Measurements from ENCODE around the gene CRABP2. TPM values are rescaled to one million over a fixed set of nuclear protein-coding genes. Genes with fewer than 3 reads are reported as not detected.

CRABP2 gene
- total and polyA plus RNA-seq, 2 donors (not counting 3 experiments of a cell fraction or from before 2014, with no cell fraction given), result 0.32 to 1.0 TPM

DNA sequence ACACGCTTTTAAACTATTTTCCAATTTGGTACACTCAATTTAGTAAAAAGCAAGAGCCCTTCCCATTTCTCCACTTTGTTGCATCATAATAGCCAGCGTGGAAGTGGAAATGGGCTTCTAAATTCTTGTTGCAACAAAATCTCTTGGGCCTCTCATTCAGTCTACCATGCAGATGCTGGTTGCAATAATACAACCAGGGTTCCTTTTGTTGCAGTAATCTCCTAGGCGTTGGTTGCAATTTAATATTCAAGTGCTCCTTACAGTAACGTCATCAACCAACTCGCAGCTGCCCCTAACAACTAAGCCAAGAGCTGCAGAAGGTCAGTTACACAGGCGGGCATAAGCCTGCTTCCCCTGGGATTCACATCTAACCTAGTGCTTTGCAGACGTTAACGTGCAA lies 48.8 kb upstream of the CRABP2 start:
- ChIA-PET POLR2A (no interaction called here), CTCF (no interaction called here)
- Histone ChIP-seq H3K9me3 (replicated peaks; ENCODE audit: control insufficient read depth, insufficient read depth, low read length) (no peaks in the 10 kb centered on the region), H3K9ac (replicated peaks; ENCODE audit: extremely low read depth, insufficient read depth, low read length) (no peak overlapping the region), H3K9me1 (replicated peaks; ENCODE audit: control insufficient read depth, extremely low read depth, insufficient read depth, low read length) (no peaks in the 10 kb centered on the region), H4K20me1 (replicated peaks; ENCODE audit: control insufficient read depth, extremely low read depth, insufficient read depth, low read length) (no peaks in the 10 kb centered on the region), H3K79me2 (ENCODE audit: control insufficient read depth, insufficient read depth, low read length) (peaks cover 30% of the 10 kb centered on the region), H3K4me2 (ENCODE audit: insufficient read depth, low read length) (no peak overlapping the region), H2AFZ (ENCODE audit: low read depth, low read length) (no peak overlapping the region), H3K4me1 (ENCODE audit: control insufficient read depth, extremely low read depth, insufficient read depth, low read length) (peaks cover 21% of the 10 kb centered on the region), H3K27ac (ENCODE audit: insufficient read depth, low read depth, low read length) (no peak overlapping the region), H3K27me3 (ENCODE audit: control insufficient read depth in 2 of 2, insufficient read depth in 2 of 2, low read length in 2 of 2) (no peaks in the 10 kb centered on the region), H3K36me3 (ENCODE audit: control insufficient read depth in 2 of 2, extremely low read depth in 1 of 2, insufficient read depth in 2 of 2, low read length in 2 of 2) (no peaks in the 10 kb centered on the region), H3K4me3 (replicated peaks in 1 of 3; ENCODE audit: insufficient read depth in 1 of 3, low read depth in 1 of 3, low read length in 3 of 3) (no peak overlapping the region)
- no peak for FAIRE-seq
- intact Hi-C loops (cut with micrococcal nuclease), result no loop called here
- no peak for TF ChIP-seq EZH2 (IDR thresholded peaks at IDR 0.05; ENCODE audit: borderline replicate concordance, low read depth, low read length, severe bottlenecking)
- TF ChIP-seq, protein P1, sequence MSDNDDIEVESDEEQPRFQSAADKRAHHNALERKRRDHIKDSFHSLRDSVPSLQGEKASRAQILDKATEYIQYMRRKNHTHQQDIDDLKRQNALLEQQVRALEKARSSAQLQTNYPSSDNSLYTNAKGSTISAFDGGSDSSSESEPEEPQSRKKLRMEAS (IDR thresholded peaks at IDR 0.05; ENCODE audit: insufficient read depth, insufficient read length), result no peak
- TF ChIP-seq, protein P2, sequence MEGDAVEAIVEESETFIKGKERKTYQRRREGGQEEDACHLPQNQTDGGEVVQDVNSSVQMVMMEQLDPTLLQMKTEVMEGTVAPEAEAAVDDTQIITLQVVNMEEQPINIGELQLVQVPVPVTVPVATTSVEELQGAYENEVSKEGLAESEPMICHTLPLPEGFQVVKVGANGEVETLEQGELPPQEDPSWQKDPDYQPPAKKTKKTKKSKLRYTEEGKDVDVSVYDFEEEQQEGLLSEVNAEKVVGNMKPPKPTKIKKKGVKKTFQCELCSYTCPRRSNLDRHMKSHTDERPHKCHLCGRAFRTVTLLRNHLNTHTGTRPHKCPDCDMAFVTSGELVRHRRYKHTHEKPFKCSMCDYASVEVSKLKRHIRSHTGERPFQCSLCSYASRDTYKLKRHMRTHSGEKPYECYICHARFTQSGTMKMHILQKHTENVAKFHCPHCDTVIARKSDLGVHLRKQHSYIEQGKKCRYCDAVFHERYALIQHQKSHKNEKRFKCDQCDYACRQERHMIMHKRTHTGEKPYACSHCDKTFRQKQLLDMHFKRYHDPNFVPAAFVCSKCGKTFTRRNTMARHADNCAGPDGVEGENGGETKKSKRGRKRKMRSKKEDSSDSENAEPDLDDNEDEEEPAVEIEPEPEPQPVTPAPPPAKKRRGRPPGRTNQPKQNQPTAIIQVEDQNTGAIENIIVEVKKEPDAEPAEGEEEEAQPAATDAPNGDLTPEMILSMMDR (IDR thresholded peaks at IDR 0.05; ENCODE audit: extremely low read depth in 1 of 2, insufficient read depth in 1 of 2, low read depth in 1 of 2, low read length in 2 of 2), result no peak
- TF ChIP-seq MYC (IDR thresholded peaks at IDR 0.05; ENCODE audit: low read depth, low read length), result no peak
- BruUV-seq (replicated peaks), result no TSS peak
- dilution Hi-C loops (cut with MboI; ENCODE audit: extremely low pct_ligation_motif_present, low sequenced_read_pairs), result no loop called here
- no peak for DNase-seq (ENCODE audit: low read depth, low spot score)

Data from endothelial cell of umbilical vein (primary cell).